NCI-H2107 treated with DMSO at 0.1 percent for 48 hours (cell line): ENCODE data around the gene APBB3.
A peak's percentile ranks its signal among the peaks of the same experiment; 100 is the strongest.

Experiments used
- DNase-seq: peaks from one replicate; lab custom pipeline; 2025; ENCODE audit not compliant: unreplicated experiment; lab: John Stamatoyannopoulos, UW

APBB3 gene

GRCh38 chr5:140576776-140577201 is 12.4 kb upstream of the APBB3 start:
- no peak for DNase-seq

GRCh38 chr5:140575309-140575708 is 10.9 kb upstream of the APBB3 start:
- DNase-seq = no peak

GRCh38 chr5:140574165-140574564 is 9.8 kb upstream of the APBB3 start:
- DNase-seq = no peak

- no peak for DNase-seq
Observed at GRCh38 chr5:140573683-140574082, 9.3 kb upstream of the APBB3 start.

GRCh38 chr5:140571105-140571504 is 6.7 kb upstream of the APBB3 start:
- no peak for DNase-seq

GRCh38 chr5:140570488-140570887 is 6.1 kb upstream of the APBB3 start:
- DNase-seq = no peak

GRCh38 chr5:140570058-140570457 is 5.7 kb upstream of the APBB3 start:
- DNase-seq = no peak

- no peak for DNase-seq
Observed at GRCh38 chr5:140569197-140569596, 4.8 kb upstream of the APBB3 start.

- no peak for DNase-seq
Observed at GRCh38 chr5:140568443-140569063, 4.2 kb upstream of the APBB3 start.

GRCh38 chr5:140567871-140568270 is 3.5 kb upstream of the APBB3 start:
- no peak for DNase-seq

GRCh38 chr5:140567136-140567818 is 2.9 kb upstream of the APBB3 start:
- no peak for DNase-seq

GRCh38 chr5:140566665-140567064 is 2.3 kb upstream of the APBB3 start:
- DNase-seq = no peak

GRCh38 chr5:140565780-140566095 is 1.3 kb upstream of the APBB3 start:
- DNase-seq = no peak

- DNase-seq = no peak
Observed at GRCh38 chr5:140565024-140565779, 804 bp upstream of the APBB3 start.

- DNase-seq = no peak
Observed at GRCh38 chr5:140563596-140563995, 802 bp downstream of the APBB3 start.

- DNase-seq = no peak
Observed at GRCh38 chr5:140561753-140562523, 2.5 kb downstream of the APBB3 start.

GRCh38 chr5:140560227-140560626 is 4.2 kb downstream of the APBB3 start:
- DNase-seq = no peak

GRCh38 chr5:140558542-140558941 is 5.9 kb downstream of the APBB3 start:
- DNase-seq = no peak

GRCh38 chr5:140557965-140558364 is 6.4 kb downstream of the APBB3 start:
- no peak for DNase-seq

GRCh38 chr5:140557136-140557805 is 7.1 kb downstream of the APBB3 start, which contains the start of gene SRA1:
SRA1 (minus strand) TSS chr5:140557473; CDS start chr5:140557452, 21 bp downstream.
- peak; percentile 50 for DNase-seq

- DNase-seq = no peak
Observed at GRCh38 chr5:140556438-140556837, 8.0 kb downstream of the APBB3 start.
